WTC11 (cell line): ENCODE measurements around the gene PGGHG. TPM values are rescaled to one million over a fixed set of nuclear protein-coding genes. Genes with fewer than 3 reads are reported as not detected.

Source experiments
- CBFB ChIP-seq: sonication (generic); formaldehyde crosslinking; IDR thresholded peaks from 2 replicates; pipeline ENCODE4 v1.8.1; 2022; ENCODE audit warnings: mild to moderate bottlenecking, low read depth, missing genetic modification reagents
- ESRRA ChIP-seq: sonication (generic); formaldehyde crosslinking; IDR thresholded peaks from 2 replicates; pipeline ENCODE4 v1.8.1; 2022; ENCODE audit warnings: mild to moderate bottlenecking, missing genetic modification reagents, borderline replicate concordance
- FOXK1 ChIP-seq: sonication (generic); formaldehyde crosslinking; IDR thresholded peaks from 2 replicates; pipeline ENCODE4 v1.8.0; 2022; ENCODE audit warnings: mild to moderate bottlenecking, moderate library complexity, missing genetic modification reagents
- FOXP1 ChIP-seq: sonication (generic); formaldehyde crosslinking; IDR thresholded peaks from 2 replicates; pipeline ENCODE4 v1.8.0; 2022; ENCODE audit warnings: missing genetic modification reagents, mild to moderate bottlenecking, moderate library complexity, borderline replicate concordance
- GRHL2 ChIP-seq: fragments of 250-450 bp; sonication (Bioruptor Pico); IDR thresholded peaks from 2 replicates; pipeline ENCODE4 v1.8.0; 2022; ENCODE audit warnings: mild to moderate bottlenecking, moderate library complexity; ENCODE audit not compliant: insufficient replicate concordance, severe bottlenecking
- GTF2I ChIP-seq: fragments of 250-450 bp; sonication (Bioruptor Pico); conservative IDR thresholded peaks from 2 replicates; pipeline ENCODE4 v1.4.0; 2021; ENCODE audit warnings: mild to moderate bottlenecking
- OVOL2 ChIP-seq: fragments of 250-450 bp; sonication (Bioruptor Pico); IDR thresholded peaks from 2 replicates; pipeline ENCODE4 v1.9.0; 2021; ENCODE audit warnings: mild to moderate bottlenecking, borderline replicate concordance
- SMAD3 ChIP-seq: sonication (generic); formaldehyde crosslinking; IDR thresholded peaks from 2 replicates; pipeline ENCODE4 v1.8.0; 2022; ENCODE audit warnings: missing genetic modification reagents, mild to moderate bottlenecking, borderline replicate concordance
- TEAD1 ChIP-seq: sonication (generic); formaldehyde crosslinking; IDR thresholded peaks from 2 replicates; pipeline ENCODE4 v1.8.0; 2022; ENCODE audit warnings: mild to moderate bottlenecking, missing genetic modification reagents
- TEAD4 ChIP-seq: sonication (generic); formaldehyde crosslinking; IDR thresholded peaks from 2 replicates; pipeline ENCODE4 v1.8.0; 2022; ENCODE audit warnings: mild to moderate bottlenecking, missing genetic modification reagents
- ZNF138 ChIP-seq: sonication (generic); formaldehyde crosslinking; conservative IDR thresholded peaks from 2 replicates; pipeline ENCODE4 v1.8.1; 2022; ENCODE audit warnings: mild to moderate bottlenecking, moderate library complexity, missing genetic modification reagents
- ZNF317 ChIP-seq: sonication (generic); formaldehyde crosslinking; IDR thresholded peaks from 2 replicates; pipeline ENCODE4 v1.8.1; 2023; ENCODE audit warnings: low read depth, mild to moderate bottlenecking, moderate library complexity, missing genetic modification reagents, borderline replicate concordance
- ZNF416 ChIP-seq: fragments of 250-450 bp; sonication (Bioruptor Pico); IDR thresholded peaks from 2 replicates; pipeline ENCODE4 v1.9.0; 2021; ENCODE audit warnings: mild to moderate bottlenecking, inconsistent platforms
- total RNA-seq: library from RNA; stranded (reverse); gene quantifications from 3 replicates; pipeline ENCODE4 v1.2.3, GENCODE V29; 2021
- TF ChIP-seq, protein P1 (sequence below): sonication (generic); formaldehyde crosslinking; IDR thresholded peaks from 2 replicates; pipeline ENCODE4 v1.8.0; 2023; ENCODE audit warnings: missing genetic modification reagents, mild to moderate bottlenecking, borderline replicate concordance
- TF ChIP-seq, protein P2 (sequence below): sonication (generic); formaldehyde crosslinking; IDR thresholded peaks from 2 replicates; pipeline ENCODE4 v1.8.0; 2022; ENCODE audit warnings: missing genetic modification reagents
- TF ChIP-seq, protein P3 (sequence below): sonication (generic); formaldehyde crosslinking; IDR thresholded peaks from 2 replicates; pipeline ENCODE4 v1.8.0; 2022; ENCODE audit warnings: mild to moderate bottlenecking, missing genetic modification reagents
- TF ChIP-seq, protein P4 (sequence below): fragments of 250-450 bp; sonication (Bioruptor Pico); IDR thresholded peaks from 2 replicates; pipeline ENCODE4 v1.8.0; 2021; ENCODE audit warnings: mild to moderate bottlenecking
- TF ChIP-seq, protein P5 (sequence below): sonication (generic); formaldehyde crosslinking; IDR thresholded peaks from 2 replicates; pipeline ENCODE4 v1.8.1; 2022; ENCODE audit warnings: missing genetic modification reagents, borderline replicate concordance
- TF ChIP-seq, protein P6 (sequence below): sonication (generic); formaldehyde crosslinking; IDR thresholded peaks from 2 replicates; pipeline ENCODE4 v1.8.1; 2022; ENCODE audit warnings: mild to moderate bottlenecking, missing genetic modification reagents, moderate library complexity, borderline replicate concordance
- TF ChIP-seq, protein P7 (sequence below): fragments of 200-600 bp; IDR thresholded peaks from 2 replicates; pipeline ENCODE4 v1.8.0; 2022; ENCODE audit warnings: antibody characterized with exemption
- TF ChIP-seq, protein P8 (sequence below): fragments of 250-450 bp; sonication (Bioruptor Pico); IDR thresholded peaks from 2 replicates; pipeline ENCODE4 v1.9.0; 2021; ENCODE audit warnings: mild to moderate bottlenecking
- TF ChIP-seq, protein P9 (sequence below): sonication (generic); formaldehyde crosslinking; conservative IDR thresholded peaks from 2 replicates; pipeline ENCODE4 v1.8.1; 2022; ENCODE audit warnings: mild to moderate bottlenecking, missing genetic modification reagents

The PGGHG gene
- total RNA-seq, 1 experiment from 2014 or later, result 74.9 TPM

DNA sequence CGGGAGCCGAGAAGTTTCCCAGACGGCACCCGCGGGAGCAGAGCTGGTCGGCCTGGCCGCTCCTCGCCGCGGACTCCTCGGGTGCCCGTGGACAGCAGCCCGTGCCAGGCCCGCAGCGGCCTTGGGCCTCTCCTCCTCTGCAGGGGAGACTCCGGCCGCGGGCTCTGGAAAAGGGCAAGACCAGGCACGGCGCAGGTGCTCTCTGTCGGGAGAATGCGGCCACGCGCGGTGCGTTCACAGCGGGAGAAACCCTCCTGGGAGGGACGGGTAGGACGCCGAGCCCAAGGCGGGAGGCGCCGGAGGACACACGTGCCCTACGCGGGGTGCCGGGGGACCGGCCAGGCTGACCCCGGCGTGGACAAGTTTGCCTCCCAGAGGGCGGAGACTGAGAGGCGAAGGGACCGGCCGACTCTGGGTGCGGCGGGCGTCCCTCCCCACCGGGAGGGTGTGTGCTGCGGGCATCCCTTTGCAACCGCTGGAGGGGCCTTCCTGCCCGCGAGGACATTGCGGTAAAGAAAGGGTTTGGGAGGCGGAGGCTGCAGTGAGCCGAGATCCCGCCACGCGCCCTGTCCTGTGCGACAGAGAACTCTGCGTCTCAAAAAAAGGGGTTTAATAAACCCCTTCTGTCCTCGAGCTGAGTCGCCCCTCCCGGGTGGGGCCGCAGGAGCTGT lies 27.2 kb downstream of the PGGHG start (continued):
- TF ChIP-seq CBFB (CRISPR knock-in tag) (0 out of 2 replicates have a peak, but pooled peaks have one; percentile 4), GRHL2 (CRISPR knock-in tag) (no peak), GTF2I (no peak), ESRRA (CRISPR knock-in tag) (no peak), SMAD3 (CRISPR knock-in tag) (no peak), ZNF138 (CRISPR knock-in tag) (no peak), FOXK1 (0 out of 2 replicates have a peak, but pooled peaks have one; percentile 18), ZNF416 (CRISPR knock-in tag) (no peak), ZNF317 (CRISPR knock-in tag) (no peak), OVOL2 (CRISPR knock-in tag) (no peak), TEAD1 (0 out of 2 replicates have a peak, but pooled peaks have one; percentile 32), TEAD4 (CRISPR knock-in tag) (0 out of 2 replicates have a peak, but pooled peaks have one; percentile 17), FOXP1 (peak; percentile 52; the same call in 1 of the 2 replicates)
- TF ChIP-seq, protein P1, sequence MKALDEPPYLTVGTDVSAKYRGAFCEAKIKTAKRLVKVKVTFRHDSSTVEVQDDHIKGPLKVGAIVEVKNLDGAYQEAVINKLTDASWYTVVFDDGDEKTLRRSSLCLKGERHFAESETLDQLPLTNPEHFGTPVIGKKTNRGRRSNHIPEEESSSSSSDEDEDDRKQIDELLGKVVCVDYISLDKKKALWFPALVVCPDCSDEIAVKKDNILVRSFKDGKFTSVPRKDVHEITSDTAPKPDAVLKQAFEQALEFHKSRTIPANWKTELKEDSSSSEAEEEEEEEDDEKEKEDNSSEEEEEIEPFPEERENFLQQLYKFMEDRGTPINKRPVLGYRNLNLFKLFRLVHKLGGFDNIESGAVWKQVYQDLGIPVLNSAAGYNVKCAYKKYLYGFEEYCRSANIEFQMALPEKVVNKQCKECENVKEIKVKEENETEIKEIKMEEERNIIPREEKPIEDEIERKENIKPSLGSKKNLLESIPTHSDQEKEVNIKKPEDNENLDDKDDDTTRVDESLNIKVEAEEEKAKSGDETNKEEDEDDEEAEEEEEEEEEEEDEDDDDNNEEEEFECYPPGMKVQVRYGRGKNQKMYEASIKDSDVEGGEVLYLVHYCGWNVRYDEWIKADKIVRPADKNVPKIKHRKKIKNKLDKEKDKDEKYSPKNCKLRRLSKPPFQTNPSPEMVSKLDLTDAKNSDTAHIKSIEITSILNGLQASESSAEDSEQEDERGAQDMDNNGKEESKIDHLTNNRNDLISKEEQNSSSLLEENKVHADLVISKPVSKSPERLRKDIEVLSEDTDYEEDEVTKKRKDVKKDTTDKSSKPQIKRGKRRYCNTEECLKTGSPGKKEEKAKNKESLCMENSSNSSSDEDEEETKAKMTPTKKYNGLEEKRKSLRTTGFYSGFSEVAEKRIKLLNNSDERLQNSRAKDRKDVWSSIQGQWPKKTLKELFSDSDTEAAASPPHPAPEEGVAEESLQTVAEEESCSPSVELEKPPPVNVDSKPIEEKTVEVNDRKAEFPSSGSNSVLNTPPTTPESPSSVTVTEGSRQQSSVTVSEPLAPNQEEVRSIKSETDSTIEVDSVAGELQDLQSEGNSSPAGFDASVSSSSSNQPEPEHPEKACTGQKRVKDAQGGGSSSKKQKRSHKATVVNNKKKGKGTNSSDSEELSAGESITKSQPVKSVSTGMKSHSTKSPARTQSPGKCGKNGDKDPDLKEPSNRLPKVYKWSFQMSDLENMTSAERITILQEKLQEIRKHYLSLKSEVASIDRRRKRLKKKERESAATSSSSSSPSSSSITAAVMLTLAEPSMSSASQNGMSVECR (CRISPR knock-in tag), result peak; percentile 77
- TF ChIP-seq, protein P2, sequence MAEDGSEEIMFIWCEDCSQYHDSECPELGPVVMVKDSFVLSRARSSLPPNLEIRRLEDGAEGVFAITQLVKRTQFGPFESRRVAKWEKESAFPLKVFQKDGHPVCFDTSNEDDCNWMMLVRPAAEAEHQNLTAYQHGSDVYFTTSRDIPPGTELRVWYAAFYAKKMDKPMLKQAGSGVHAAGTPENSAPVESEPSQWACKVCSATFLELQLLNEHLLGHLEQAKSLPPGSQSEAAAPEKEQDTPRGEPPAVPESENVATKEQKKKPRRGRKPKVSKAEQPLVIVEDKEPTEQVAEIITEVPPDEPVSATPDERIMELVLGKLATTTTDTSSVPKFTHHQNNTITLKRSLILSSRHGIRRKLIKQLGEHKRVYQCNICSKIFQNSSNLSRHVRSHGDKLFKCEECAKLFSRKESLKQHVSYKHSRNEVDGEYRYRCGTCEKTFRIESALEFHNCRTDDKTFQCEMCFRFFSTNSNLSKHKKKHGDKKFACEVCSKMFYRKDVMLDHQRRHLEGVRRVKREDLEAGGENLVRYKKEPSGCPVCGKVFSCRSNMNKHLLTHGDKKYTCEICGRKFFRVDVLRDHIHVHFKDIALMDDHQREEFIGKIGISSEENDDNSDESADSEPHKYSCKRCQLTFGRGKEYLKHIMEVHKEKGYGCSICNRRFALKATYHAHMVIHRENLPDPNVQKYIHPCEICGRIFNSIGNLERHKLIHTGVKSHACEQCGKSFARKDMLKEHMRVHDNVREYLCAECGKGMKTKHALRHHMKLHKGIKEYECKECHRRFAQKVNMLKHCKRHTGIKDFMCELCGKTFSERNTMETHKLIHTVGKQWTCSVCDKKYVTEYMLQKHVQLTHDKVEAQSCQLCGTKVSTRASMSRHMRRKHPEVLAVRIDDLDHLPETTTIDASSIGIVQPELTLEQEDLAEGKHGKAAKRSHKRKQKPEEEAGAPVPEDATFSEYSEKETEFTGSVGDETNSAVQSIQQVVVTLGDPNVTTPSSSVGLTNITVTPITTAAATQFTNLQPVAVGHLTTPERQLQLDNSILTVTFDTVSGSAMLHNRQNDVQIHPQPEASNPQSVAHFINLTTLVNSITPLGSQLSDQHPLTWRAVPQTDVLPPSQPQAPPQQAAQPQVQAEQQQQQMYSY (CRISPR knock-in tag), result 0 out of 2 replicates have a peak, but pooled peaks have one; percentile 19
- TF ChIP-seq, protein P3, sequence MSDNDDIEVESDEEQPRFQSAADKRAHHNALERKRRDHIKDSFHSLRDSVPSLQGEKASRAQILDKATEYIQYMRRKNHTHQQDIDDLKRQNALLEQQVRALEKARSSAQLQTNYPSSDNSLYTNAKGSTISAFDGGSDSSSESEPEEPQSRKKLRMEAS (CRISPR knock-in tag), result 0 out of 2 replicates have a peak, but pooled peaks have one; percentile 70
- TF ChIP-seq, protein P4, sequence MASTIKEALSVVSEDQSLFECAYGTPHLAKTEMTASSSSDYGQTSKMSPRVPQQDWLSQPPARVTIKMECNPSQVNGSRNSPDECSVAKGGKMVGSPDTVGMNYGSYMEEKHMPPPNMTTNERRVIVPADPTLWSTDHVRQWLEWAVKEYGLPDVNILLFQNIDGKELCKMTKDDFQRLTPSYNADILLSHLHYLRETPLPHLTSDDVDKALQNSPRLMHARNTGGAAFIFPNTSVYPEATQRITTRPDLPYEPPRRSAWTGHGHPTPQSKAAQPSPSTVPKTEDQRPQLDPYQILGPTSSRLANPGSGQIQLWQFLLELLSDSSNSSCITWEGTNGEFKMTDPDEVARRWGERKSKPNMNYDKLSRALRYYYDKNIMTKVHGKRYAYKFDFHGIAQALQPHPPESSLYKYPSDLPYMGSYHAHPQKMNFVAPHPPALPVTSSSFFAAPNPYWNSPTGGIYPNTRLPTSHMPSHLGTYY (CRISPR knock-in tag), result no peak
- TF ChIP-seq, protein P5, sequence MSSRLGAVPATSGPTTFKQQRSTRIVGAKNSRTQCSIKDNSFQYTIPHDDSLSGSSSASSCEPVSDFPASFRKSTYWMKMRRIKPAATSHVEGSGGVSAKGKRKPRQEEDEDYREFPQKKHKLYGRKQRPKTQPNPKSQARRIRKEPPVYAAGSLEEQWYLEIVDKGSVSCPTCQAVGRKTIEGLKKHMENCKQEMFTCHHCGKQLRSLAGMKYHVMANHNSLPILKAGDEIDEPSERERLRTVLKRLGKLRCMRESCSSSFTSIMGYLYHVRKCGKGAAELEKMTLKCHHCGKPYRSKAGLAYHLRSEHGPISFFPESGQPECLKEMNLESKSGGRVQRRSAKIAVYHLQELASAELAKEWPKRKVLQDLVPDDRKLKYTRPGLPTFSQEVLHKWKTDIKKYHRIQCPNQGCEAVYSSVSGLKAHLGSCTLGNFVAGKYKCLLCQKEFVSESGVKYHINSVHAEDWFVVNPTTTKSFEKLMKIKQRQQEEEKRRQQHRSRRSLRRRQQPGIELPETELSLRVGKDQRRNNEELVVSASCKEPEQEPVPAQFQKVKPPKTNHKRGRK, result no peak
- TF ChIP-seq, protein P6, sequence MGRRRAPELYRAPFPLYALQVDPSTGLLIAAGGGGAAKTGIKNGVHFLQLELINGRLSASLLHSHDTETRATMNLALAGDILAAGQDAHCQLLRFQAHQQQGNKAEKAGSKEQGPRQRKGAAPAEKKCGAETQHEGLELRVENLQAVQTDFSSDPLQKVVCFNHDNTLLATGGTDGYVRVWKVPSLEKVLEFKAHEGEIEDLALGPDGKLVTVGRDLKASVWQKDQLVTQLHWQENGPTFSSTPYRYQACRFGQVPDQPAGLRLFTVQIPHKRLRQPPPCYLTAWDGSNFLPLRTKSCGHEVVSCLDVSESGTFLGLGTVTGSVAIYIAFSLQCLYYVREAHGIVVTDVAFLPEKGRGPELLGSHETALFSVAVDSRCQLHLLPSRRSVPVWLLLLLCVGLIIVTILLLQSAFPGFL (CRISPR knock-in tag), result no peak
- TF ChIP-seq, protein P7, sequence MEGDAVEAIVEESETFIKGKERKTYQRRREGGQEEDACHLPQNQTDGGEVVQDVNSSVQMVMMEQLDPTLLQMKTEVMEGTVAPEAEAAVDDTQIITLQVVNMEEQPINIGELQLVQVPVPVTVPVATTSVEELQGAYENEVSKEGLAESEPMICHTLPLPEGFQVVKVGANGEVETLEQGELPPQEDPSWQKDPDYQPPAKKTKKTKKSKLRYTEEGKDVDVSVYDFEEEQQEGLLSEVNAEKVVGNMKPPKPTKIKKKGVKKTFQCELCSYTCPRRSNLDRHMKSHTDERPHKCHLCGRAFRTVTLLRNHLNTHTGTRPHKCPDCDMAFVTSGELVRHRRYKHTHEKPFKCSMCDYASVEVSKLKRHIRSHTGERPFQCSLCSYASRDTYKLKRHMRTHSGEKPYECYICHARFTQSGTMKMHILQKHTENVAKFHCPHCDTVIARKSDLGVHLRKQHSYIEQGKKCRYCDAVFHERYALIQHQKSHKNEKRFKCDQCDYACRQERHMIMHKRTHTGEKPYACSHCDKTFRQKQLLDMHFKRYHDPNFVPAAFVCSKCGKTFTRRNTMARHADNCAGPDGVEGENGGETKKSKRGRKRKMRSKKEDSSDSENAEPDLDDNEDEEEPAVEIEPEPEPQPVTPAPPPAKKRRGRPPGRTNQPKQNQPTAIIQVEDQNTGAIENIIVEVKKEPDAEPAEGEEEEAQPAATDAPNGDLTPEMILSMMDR, result no peak
- TF ChIP-seq, protein P8, sequence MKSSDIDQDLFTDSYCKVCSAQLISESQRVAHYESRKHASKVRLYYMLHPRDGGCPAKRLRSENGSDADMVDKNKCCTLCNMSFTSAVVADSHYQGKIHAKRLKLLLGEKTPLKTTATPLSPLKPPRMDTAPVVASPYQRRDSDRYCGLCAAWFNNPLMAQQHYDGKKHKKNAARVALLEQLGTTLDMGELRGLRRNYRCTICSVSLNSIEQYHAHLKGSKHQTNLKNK (CRISPR knock-in tag), result 0 out of 2 replicates have a peak, but pooled peaks have one; percentile 4
- TF ChIP-seq, protein P9, sequence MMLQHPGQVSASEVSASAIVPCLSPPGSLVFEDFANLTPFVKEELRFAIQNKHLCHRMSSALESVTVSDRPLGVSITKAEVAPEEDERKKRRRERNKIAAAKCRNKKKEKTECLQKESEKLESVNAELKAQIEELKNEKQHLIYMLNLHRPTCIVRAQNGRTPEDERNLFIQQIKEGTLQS (CRISPR knock-in tag), result no peak
